Measurements from ENCODE around the gene AP2B1.
A peak's percentile ranks its signal among the peaks of the same experiment; 100 is the strongest.

- TF ChIP-seq POLR2A (IDR thresholded peaks at IDR 0.05) (peak; percentile 56 to 58), CTCF (IDR thresholded peaks at IDR 0.05) (no peak)
Measured at GRCh38 chr17:35587074-35587961, at the start of gene AP2B1.

Measured in sigmoid colon (tissue), 3 donors.